ENCODE measurements around the gene NFYB. TPM values are rescaled to one million over a fixed set of nuclear protein-coding genes. Genes with fewer than 3 reads are reported as not detected.

NFYB gene
- total and polyA plus RNA-seq, 2 donors (not counting 1 experiment from before 2014, with no cell fraction given), result 11.7 to 27.2 TPM

DNA sequence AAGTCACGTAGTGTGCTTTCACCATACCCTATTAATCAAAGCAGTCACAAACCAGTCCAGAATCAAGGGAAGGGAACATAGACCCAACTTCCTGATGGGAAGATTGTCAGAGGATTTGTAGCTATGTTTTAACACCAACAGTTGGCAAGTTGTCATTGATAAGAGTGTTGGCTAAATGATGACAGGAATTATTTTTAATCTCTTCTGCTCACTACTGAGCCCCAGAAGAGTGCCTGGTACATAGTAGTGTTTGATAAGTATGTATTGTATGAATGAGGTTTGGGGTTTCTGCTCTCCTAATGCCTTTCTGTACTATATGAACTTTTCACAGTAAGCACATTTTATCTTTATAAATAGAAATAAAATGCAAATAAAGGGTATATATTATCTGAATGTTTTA is 59.0 kb downstream of the NFYB start:
- Mint-ChIP-seq H3K4me1 (peaks cover 2% of the 10 kb centered on the region), H3K27me3 (no peaks in the 10 kb centered on the region), H3K4me3 (no peak overlapping the region), H3K9me3 (ENCODE audit: insufficient read depth) (no peaks in the 10 kb centered on the region), H3K27ac (no peak overlapping the region)
- TF ChIP-seq EZH2 (IDR thresholded peaks at IDR 0.05; ENCODE audit: borderline replicate concordance, insufficient read depth, low read depth, low read length, poor library complexity, severe bottlenecking), result no peak
- TF ChIP-seq, protein P1, sequence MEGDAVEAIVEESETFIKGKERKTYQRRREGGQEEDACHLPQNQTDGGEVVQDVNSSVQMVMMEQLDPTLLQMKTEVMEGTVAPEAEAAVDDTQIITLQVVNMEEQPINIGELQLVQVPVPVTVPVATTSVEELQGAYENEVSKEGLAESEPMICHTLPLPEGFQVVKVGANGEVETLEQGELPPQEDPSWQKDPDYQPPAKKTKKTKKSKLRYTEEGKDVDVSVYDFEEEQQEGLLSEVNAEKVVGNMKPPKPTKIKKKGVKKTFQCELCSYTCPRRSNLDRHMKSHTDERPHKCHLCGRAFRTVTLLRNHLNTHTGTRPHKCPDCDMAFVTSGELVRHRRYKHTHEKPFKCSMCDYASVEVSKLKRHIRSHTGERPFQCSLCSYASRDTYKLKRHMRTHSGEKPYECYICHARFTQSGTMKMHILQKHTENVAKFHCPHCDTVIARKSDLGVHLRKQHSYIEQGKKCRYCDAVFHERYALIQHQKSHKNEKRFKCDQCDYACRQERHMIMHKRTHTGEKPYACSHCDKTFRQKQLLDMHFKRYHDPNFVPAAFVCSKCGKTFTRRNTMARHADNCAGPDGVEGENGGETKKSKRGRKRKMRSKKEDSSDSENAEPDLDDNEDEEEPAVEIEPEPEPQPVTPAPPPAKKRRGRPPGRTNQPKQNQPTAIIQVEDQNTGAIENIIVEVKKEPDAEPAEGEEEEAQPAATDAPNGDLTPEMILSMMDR (IDR thresholded peaks at IDR 0.05), result no peak
- no peaks in the 10 kb centered on the region for H3K4me1 ChIP-seq (ENCODE audit: control insufficient read depth in 2 of 2, insufficient read depth in 2 of 2, low read length in 2 of 2)
- peaks cover 22% of the 10 kb centered on the region for H3K79me2 ChIP-seq (ENCODE audit: control insufficient read depth, insufficient read depth, low read length)
- H3K4me3 ChIP-seq (ENCODE audit: control extremely low read depth in 1 of 5, extremely low read depth in 1 of 5, insufficient read depth in 1 of 5, low read depth in 2 of 5, low read length in 4 of 5), result no peak overlapping the region
- POLR2A ChIA-PET, result no interaction called here
- no CpG with 5 or more reads among the region's 1 CpG for WGBS (ENCODE audit: insufficient coverage)
- H2AFZ ChIP-seq (ENCODE audit: insufficient read depth, low read depth, low read length, poor library complexity, severe bottlenecking), result no peak overlapping the region
- H3K4me2 ChIP-seq (replicated peaks; ENCODE audit: low read depth, low read length, poor library complexity, severe bottlenecking), result no peak overlapping the region
- peaks cover 15 to 28% of the 10 kb centered on the region in 2 experiments for H3K36me3 ChIP-seq (replicated peaks in 1 of 2; ENCODE audit: control extremely low read depth in 1 of 2, control insufficient read depth in 1 of 2, extremely low read depth in 1 of 2, insufficient read depth in 2 of 2, low read length in 1 of 2)
- ATAC-seq (ENCODE audit: low read depth) (no peak), DNase-seq (no peak)
- H3K9ac ChIP-seq (ENCODE audit: low read length), result no peak overlapping the region
- CTCF ChIA-PET, result no interaction called here
- H4K20me1 ChIP-seq (ENCODE audit: control insufficient read depth, insufficient read depth, low read length, poor library complexity, severe bottlenecking), result no peaks in the 10 kb centered on the region
- H3K9me3 ChIP-seq (ENCODE audit: control extremely low read depth in 1 of 3, control insufficient read depth in 2 of 3, insufficient read depth in 1 of 3, low read length in 2 of 3), result no peaks in the 10 kb centered on the region
- H3K27ac ChIP-seq (ENCODE audit: low read length in 2 of 2), result no peak overlapping the region
- no peaks in the 10 kb centered on the region for H3K27me3 ChIP-seq (replicated peaks in 1 of 4; ENCODE audit: control extremely low read depth in 1 of 4, control insufficient read depth in 3 of 4, insufficient read depth in 4 of 4, low read length in 3 of 4)
- intact Hi-C loops (cut with micrococcal nuclease), result no loop called here

- peaks cover 2% of the 10 kb centered on the region for H3K4me1 Mint-ChIP-seq
- CTCF ChIA-PET, result interaction anchor here (1.8 kb wide), 1 partner anchor 36 kb away, joined by 5 read pairs; no protein-coding TSS in a partner anchor
These were observed 64.3 kb downstream of the NFYB start for GRCh38 chr12:104073699-104074098.

More at GRCh38 chr12:104073699-104074098, 64.3 kb downstream of the NFYB start:
- Histone ChIP-seq H3K9ac (ENCODE audit: low read length) (no peak overlapping the region), H3K9me3 (ENCODE audit: control extremely low read depth in 1 of 3, control insufficient read depth in 2 of 3, insufficient read depth in 1 of 3, low read length in 2 of 3) (no peaks in the 10 kb centered on the region), H3K4me2 (replicated peaks; ENCODE audit: low read depth, low read length, poor library complexity, severe bottlenecking) (no peak overlapping the region), H3K4me3 (ENCODE audit: control extremely low read depth in 1 of 5, extremely low read depth in 1 of 5, insufficient read depth in 1 of 5, low read depth in 2 of 5, low read length in 4 of 5) (no peak overlapping the region), H4K20me1 (ENCODE audit: control insufficient read depth, insufficient read depth, low read length, poor library complexity, severe bottlenecking) (no peaks in the 10 kb centered on the region), H3K36me3 (replicated peaks in 1 of 2; ENCODE audit: control extremely low read depth in 1 of 2, control insufficient read depth in 1 of 2, extremely low read depth in 1 of 2, insufficient read depth in 2 of 2, low read length in 1 of 2) (peaks cover 8 to 15% of the 10 kb centered on the region in 2 experiments), H3K4me1 (ENCODE audit: control insufficient read depth in 2 of 2, insufficient read depth in 2 of 2, low read length in 2 of 2) (no peaks in the 10 kb centered on the region), H3K27me3 (replicated peaks in 1 of 4; ENCODE audit: control extremely low read depth in 1 of 4, control insufficient read depth in 3 of 4, insufficient read depth in 4 of 4, low read length in 3 of 4) (no peaks in the 10 kb centered on the region), H3K27ac (ENCODE audit: low read length in 2 of 2) (no peak overlapping the region), H3K79me2 (ENCODE audit: control insufficient read depth, insufficient read depth, low read length) (peaks cover 27% of the 10 kb centered on the region), H2AFZ (ENCODE audit: insufficient read depth, low read depth, low read length, poor library complexity, severe bottlenecking) (no peak overlapping the region)
- Mint-ChIP-seq H3K27me3 (no peaks in the 10 kb centered on the region), H3K27ac (no peak overlapping the region), H3K4me3 (no peak overlapping the region), H3K9me3 (ENCODE audit: insufficient read depth) (no peaks in the 10 kb centered on the region)
- whole genome bisulfite sequencing (ENCODE audit: insufficient coverage), result no CpG with 5 or more reads among the region's 1 CpG
- ATAC-seq (ENCODE audit: low read depth), result no peak
- DNase-seq, result no peak
- TF ChIP-seq, protein P1 (IDR thresholded peaks at IDR 0.05), result no peak
- TF ChIP-seq EZH2 (IDR thresholded peaks at IDR 0.05; ENCODE audit: borderline replicate concordance, insufficient read depth, low read depth, low read length, poor library complexity, severe bottlenecking), result no peak
- intact Hi-C loops (cut with micrococcal nuclease), result no loop called here
- POLR2A ChIA-PET, result no interaction called here

All from B cell (primary cell).